SK-N-MC (cell line): Measurements from ENCODE around the gene TMEM131L.
A peak's percentile ranks its signal among the peaks of the same experiment; 100 is the strongest.

Source experiments
- DNase-seq: peaks from one replicate; pipeline ENCODE4 v3.0.0-alpha.2; 2011; ENCODE audit warnings: low read depth, low spot score
- H3K27ac ChIP-seq: fragments of 200-600 bp; sonication (generic); 2 replicates; pipeline ENCODE4 v1.5.1; 2016; ENCODE audit warnings: mixed run types
- H3K36me3 ChIP-seq: fragments of 200-600 bp; sonication (generic); 2 replicates; pipeline ENCODE4 v1.6.1; 2017; ENCODE audit warnings: antibody characterized with exemption, low read length, mixed read lengths; ENCODE audit not compliant: insufficient read depth
- H3K4me3 ChIP-seq: fragments of 200-600 bp; sonication (generic); 2 replicates; pipeline ENCODE4 v1.5.1; 2016
- H3K9ac ChIP-seq: fragments of 200-600 bp; sonication (generic); 2 replicates; pipeline ENCODE4 v1.8.0; 2017; ENCODE audit warnings: mixed run types, mixed read lengths; ENCODE audit not compliant: insufficient read length
- H3K9me3 ChIP-seq: fragments of 200-600 bp; sonication (generic); 2 replicates; pipeline ENCODE4 v1.6.1; 2017; ENCODE audit warnings: low read depth, mild to moderate bottlenecking, antibody characterized with exemption, low read length, moderate library complexity, mixed read lengths
- EZH2 ChIP-seq: fragments of 200-600 bp; sonication (generic); IDR thresholded peaks from one replicate; pipeline ENCODE4 v1.6.1; 2017; ENCODE audit warnings: antibody characterized with exemption
- FOXP2 ChIP-seq: optimal IDR thresholded peaks from 2 replicates; pipeline ENCODE3; 2011; ENCODE audit warnings: mild to moderate bottlenecking, moderate library complexity; ENCODE audit not compliant: insufficient read depth; ENCODE audit errors: extremely low read length, control extremely low read depth
- POLR2AphosphoS5 ChIP-seq: IDR thresholded peaks from 2 replicates; pipeline ENCODE4 v1.6.1; 2012; ENCODE audit warnings: mild to moderate bottlenecking, low read depth, low read length, borderline replicate concordance

TMEM131L gene

GRCh38 chr4:153518637-153519389 is 52.7 kb downstream of the TMEM131L start:
- Histone ChIP-seq H3K9ac (no peak overlapping the region), H3K27ac (no peak overlapping the region), H3K4me3 (no peak overlapping the region), H3K9me3 (no peaks in the 10 kb centered on the region), H3K36me3 (peaks cover 3% of the 10 kb centered on the region; the same call in 1 of the 2 replicates)
- DNase-seq, result no peak
- no peak for TF ChIP-seq FOXP2
- TF ChIP-seq EZH2, result no peak
- no peak for TF ChIP-seq POLR2AphosphoS5

DNA sequence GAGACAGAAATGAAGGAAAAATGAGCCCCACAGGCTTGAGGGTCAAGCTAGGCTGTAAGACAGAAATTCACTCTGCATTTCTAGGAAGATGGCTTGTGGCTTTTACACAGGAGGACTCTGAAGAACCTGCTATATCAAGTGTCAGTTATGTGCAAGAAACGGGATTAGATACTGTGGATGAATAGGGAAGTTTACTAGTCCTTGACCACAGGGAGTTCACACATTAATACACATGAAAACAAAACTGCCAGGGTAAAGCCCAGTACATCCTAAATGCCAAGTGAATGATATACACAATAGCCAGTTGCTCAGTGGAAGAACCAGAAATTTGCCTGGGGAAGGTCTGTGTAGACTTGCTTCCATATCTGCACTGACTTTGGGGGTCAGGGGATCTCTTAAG is 53.5 kb downstream of the TMEM131L start:
- Histone ChIP-seq H3K9ac (no peak overlapping the region), H3K9me3 (no peaks in the 10 kb centered on the region), H3K36me3 (peaks cover 3% of the 10 kb centered on the region; the same call in 1 of the 2 replicates), H3K4me3 (no peak overlapping the region), H3K27ac (no peak overlapping the region)
- TF ChIP-seq FOXP2 (no peak), POLR2AphosphoS5 (no peak), EZH2 (no peak)
- DNase-seq, result no peak

GRCh38 chr4:153520227-153520626 is 54.1 kb downstream of the TMEM131L start:
- Histone ChIP-seq H3K27ac (no peak overlapping the region), H3K9me3 (no peaks in the 10 kb centered on the region), H3K36me3 (peaks cover 3% of the 10 kb centered on the region; the same call in 1 of the 2 replicates), H3K4me3 (no peak overlapping the region), H3K9ac (no peak overlapping the region)
- no peak for TF ChIP-seq EZH2
- TF ChIP-seq POLR2AphosphoS5, result no peak
- TF ChIP-seq FOXP2, result no peak
- DNase-seq, result no peak

DNA sequence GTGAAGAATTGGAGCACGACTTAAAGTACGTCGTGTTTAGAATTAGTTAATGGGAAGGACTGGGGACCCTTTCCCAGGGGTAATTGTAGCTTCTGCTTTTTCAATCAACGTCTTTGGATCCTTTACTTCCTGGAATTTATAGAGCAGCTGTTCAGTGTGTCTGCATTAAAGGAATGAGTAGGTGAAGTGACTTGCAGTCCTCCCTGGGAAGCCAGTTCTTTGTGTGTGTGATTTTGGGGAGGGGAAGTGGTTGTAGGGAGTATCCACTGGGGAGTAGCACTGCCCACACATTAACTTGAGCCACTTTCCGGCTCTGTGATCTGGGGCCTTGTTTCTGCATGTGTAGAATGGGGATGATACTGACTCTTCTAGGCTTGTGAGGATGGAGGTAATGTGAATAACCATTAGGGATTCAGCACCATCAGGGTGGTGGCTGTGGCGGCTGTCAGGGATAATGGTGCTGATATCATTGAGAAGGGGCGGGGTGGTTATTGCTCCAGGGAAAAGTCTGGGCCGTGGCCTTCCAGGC is 54.7 kb downstream of the TMEM131L start:
- no peak overlapping the region for H3K4me3 ChIP-seq
- H3K27ac ChIP-seq, result no peak overlapping the region
- H3K9me3 ChIP-seq, result no peaks in the 10 kb centered on the region
- H3K9ac ChIP-seq, result no peak overlapping the region
- no peaks in the 10 kb centered on the region; the same call in 1 of the 2 replicates for H3K36me3 ChIP-seq
- TF ChIP-seq EZH2, result no peak
- DNase-seq, result no peak

- Histone ChIP-seq H3K4me3 (no peak overlapping the region), H3K36me3 (no peaks in the 10 kb centered on the region; the same call in 1 of the 2 replicates), H3K27ac (no peak overlapping the region), H3K9me3 (no peaks in the 10 kb centered on the region), H3K9ac (no peak overlapping the region)
- DNase-seq, result no peak
- TF ChIP-seq POLR2AphosphoS5, result no peak
- TF ChIP-seq EZH2, result no peak
- no peak for TF ChIP-seq FOXP2
Measured at GRCh38 chr4:153521478-153521877, 55.3 kb downstream of the TMEM131L start.

- DNase-seq, result no peak
- H3K4me3 ChIP-seq, result no peak overlapping the region
- H3K36me3 ChIP-seq, result no peaks in the 10 kb centered on the region; the same call in 1 of the 2 replicates
- no peak overlapping the region for H3K27ac ChIP-seq
- no peaks in the 10 kb centered on the region for H3K9me3 ChIP-seq
- TF ChIP-seq POLR2AphosphoS5, result no peak
- no peak for TF ChIP-seq EZH2
- TF ChIP-seq FOXP2, result no peak
- H3K9ac ChIP-seq, result no peak overlapping the region
Measured at GRCh38 chr4:153521999-153522801, 56.0 kb downstream of the TMEM131L start.

GRCh38 chr4:153522802-153523094 is 56.6 kb downstream of the TMEM131L start:
- H3K9me3 ChIP-seq, result no peaks in the 10 kb centered on the region
- H3K27ac ChIP-seq, result peak overlapping the region; percentile 75; the same call in 1 of the 2 replicates
- H3K9ac ChIP-seq, result no peak overlapping the region
- no peak for TF ChIP-seq POLR2AphosphoS5
- no peak for TF ChIP-seq FOXP2
- no peak for TF ChIP-seq EZH2
- 0 out of 2 replicates have a peak overlapping the region, but pooled peaks have one; percentile 17 for H3K4me3 ChIP-seq
- no peak for DNase-seq
- no peaks in the 10 kb centered on the region; the same call in 1 of the 2 replicates for H3K36me3 ChIP-seq

DNA sequence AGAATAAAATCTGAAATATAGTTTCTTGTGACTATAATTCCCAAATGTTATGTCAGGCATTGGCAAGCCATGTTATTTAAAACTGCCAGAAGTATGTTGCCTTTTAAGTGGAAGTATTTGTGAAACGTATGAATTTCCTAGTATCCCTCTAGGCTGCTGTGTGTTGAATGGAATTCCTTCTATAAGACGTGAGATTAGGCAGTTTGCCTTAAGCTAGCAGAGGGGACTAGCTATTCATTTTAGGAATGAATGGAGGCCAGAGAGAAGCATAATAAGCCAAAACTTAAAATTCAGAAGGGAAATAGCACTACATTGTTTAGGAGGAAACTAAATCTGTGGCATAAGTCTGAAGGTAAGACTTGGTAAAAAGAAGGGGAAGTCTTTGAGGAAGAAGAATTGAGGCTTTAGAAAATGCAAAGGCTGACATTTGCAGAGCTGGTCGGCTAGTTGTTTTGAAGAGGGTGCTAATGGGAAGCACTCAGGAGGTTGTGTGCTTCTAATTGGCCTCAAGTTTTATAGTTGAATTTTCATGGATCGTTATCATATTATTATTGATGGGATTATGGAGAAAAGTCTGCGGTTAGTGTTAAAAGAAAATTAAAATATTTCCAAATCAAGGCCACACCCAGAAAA is 57.1 kb downstream of the TMEM131L start:
- Histone ChIP-seq H3K27ac (peak overlapping the region; percentile 75), H3K4me3 (peak overlapping the region; percentile 17), H3K9me3 (no peaks in the 10 kb centered on the region), H3K9ac (no peak overlapping the region), H3K36me3 (no peaks in the 10 kb centered on the region; the same call in 1 of the 2 replicates)
- DNase-seq, result no peak
- TF ChIP-seq POLR2AphosphoS5 (no peak; the same call in 1 of the 2 replicates), FOXP2 (no peak), EZH2 (no peak)
